Pons (tissue), 1 donor: ENCODE results near the gene CNTN6.

Source experiments
- DNase-seq: peaks from one replicate; pipeline ENCODE4 v3.0.0-alpha.2; 2016; ENCODE audit warnings: low spot score

The CNTN6 gene

GRCh38 chr3:1421577-1421976 is 328.8 kb downstream of the CNTN6 start:
- DNase-seq = no peak

GRCh38 chr3:1423566-1424089 is 330.8 kb downstream of the CNTN6 start:
- DNase-seq = no peak

GRCh38 chr3:1439395-1439794 is 346.6 kb downstream of the CNTN6 start:
- no peak for DNase-seq

- no peak for DNase-seq
These were observed 349.4 kb downstream of the CNTN6 start for GRCh38 chr3:1442271-1442670.

GRCh38 chr3:1444195-1444594 is 351.4 kb downstream of the CNTN6 start:
- DNase-seq = no peak

GRCh38 chr3:1446531-1446930 is 353.7 kb downstream of the CNTN6 start:
- peak; percentile 93 for DNase-seq

GRCh38 chr3:1447452-1447851 is 354.6 kb downstream of the CNTN6 start:
- no peak for DNase-seq

- no peak for DNase-seq
These were observed 355.6 kb downstream of the CNTN6 start for GRCh38 chr3:1448443-1448842.
